Measurements from ENCODE around the gene PRMT7. TPM values are rescaled to one million over a fixed set of nuclear protein-coding genes. Genes with fewer than 3 reads are reported as not detected.

Gene PRMT7
- total RNA-seq, 2 experiments from 2014 or later, result 80.4 to 85.1 TPM

- no peak for TF ChIP-seq EZH2phosphoT487 (IDR thresholded peaks at IDR 0.05; ENCODE audit: borderline replicate concordance, low read depth, low read length)
- no peak for TF ChIP-seq CTCF (conservative IDR thresholded peaks at IDR 0.05; ENCODE audit: low read length)
- Histone ChIP-seq H3K79me2 (ENCODE audit: insufficient read depth, low read depth, low read length) (no peaks in the 10 kb centered on the region), H3K4me3 (ENCODE audit: low read depth, low read length, poor library complexity, severe bottlenecking) (no peak overlapping the region), H3K9me2 (ENCODE audit: insufficient read depth, low read length) (no peaks in the 10 kb centered on the region), H2AFZ (ENCODE audit: low read length) (no peak overlapping the region), H3K4me2 (ENCODE audit: low read length) (no peak overlapping the region), H3K27ac (ENCODE audit: low read depth, low read length, poor library complexity, severe bottlenecking) (no peak overlapping the region), H3K36me3 (ENCODE audit: insufficient read depth, low read length) (peaks cover 94% of the 10 kb centered on the region), H4K20me1 (ENCODE audit: insufficient read depth, low read length) (no peaks in the 10 kb centered on the region), H3K4me1 (ENCODE audit: insufficient read depth, low read length, poor library complexity, severe bottlenecking) (no peaks in the 10 kb centered on the region), H3K9me3 (ENCODE audit: low read length) (no peaks in the 10 kb centered on the region)
- CTCF ChIA-PET (ENCODE audit: unreplicated experiment), result no interaction called here
- no peak for DNase-seq (ENCODE audit: low spot score)
- BruUV-seq (replicated peaks), result no TSS peak
- POLR2A ChIA-PET, result no interaction called here
- intact Hi-C loops (cut with micrococcal nuclease; ENCODE audit: unreplicated experiment), result no loop called here
Observed at GRCh38 chr16:68345958-68346635, 35.3 kb downstream of the PRMT7 start.

GRCh38 chr16:68346892-68347480, 36.2 kb downstream of the PRMT7 start:
- ChIA-PET CTCF (ENCODE audit: unreplicated experiment) (no interaction called here), POLR2A (interaction anchor here (0.7 kb wide), 1 partner anchor 485 kb away, joined by 3 read pairs; no protein-coding TSS in a partner anchor)

More at GRCh38 chr16:68346892-68347480, 36.2 kb downstream of the PRMT7 start:
- Histone ChIP-seq H3K4me3 (ENCODE audit: low read depth, low read length, poor library complexity, severe bottlenecking) (no peak overlapping the region), H3K4me1 (ENCODE audit: insufficient read depth, low read length, poor library complexity, severe bottlenecking) (no peaks in the 10 kb centered on the region), H3K9me2 (ENCODE audit: insufficient read depth, low read length) (no peaks in the 10 kb centered on the region), H4K20me1 (ENCODE audit: insufficient read depth, low read length) (no peaks in the 10 kb centered on the region), H3K79me2 (ENCODE audit: insufficient read depth, low read depth, low read length) (no peaks in the 10 kb centered on the region), H3K36me3 (ENCODE audit: insufficient read depth, low read length) (peaks cover 93% of the 10 kb centered on the region), H3K9me3 (ENCODE audit: low read length) (no peaks in the 10 kb centered on the region), H3K4me2 (ENCODE audit: low read length) (no peak overlapping the region), H3K27ac (ENCODE audit: low read depth, low read length, poor library complexity, severe bottlenecking) (no peak overlapping the region), H2AFZ (ENCODE audit: low read length) (no peak overlapping the region)
- BruUV-seq (replicated peaks), result no TSS peak
- no peak for DNase-seq (ENCODE audit: low spot score)
- no peak for TF ChIP-seq CTCF (conservative IDR thresholded peaks at IDR 0.05; ENCODE audit: low read length)
- TF ChIP-seq EZH2phosphoT487 (IDR thresholded peaks at IDR 0.05; ENCODE audit: borderline replicate concordance, low read depth, low read length), result no peak
- intact Hi-C loops (cut with micrococcal nuclease; ENCODE audit: unreplicated experiment), result no loop called here

All from OCI-LY7 (cell line).